ENCODE measurements around the gene RIPOR3.
"Not testable (repeated sequence)": the region's sequence is repeated elsewhere in the genome, so short reads cannot be mapped to it uniquely, and the experiment has no call there.

The RIPOR3 gene

GRCh38 chr20:50680105-50680960, 11.0 kb downstream of the RIPOR3 start:
- DNase-seq (ENCODE audit: insufficient read length, low spot score) (no peak), FAIRE-seq (peak; percentile 60)

DNA sequence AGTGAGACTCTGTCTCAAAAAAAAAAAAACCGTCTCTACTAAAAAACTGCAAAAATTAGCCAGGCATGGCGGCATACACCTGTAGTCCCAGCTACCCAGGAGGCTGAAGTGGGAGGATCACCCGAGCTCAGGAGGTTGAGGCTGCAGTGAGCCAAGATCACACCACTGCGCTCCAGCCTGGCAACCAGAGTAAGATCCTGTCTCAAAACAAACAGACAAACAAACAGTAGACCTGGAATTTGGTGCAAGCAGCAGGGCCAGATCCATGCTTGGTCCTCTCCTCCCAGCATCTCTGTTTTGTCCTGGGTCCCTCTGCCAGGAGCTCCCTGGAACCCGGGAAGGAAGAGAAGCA, 11.6 kb downstream of the RIPOR3 start:
- DNase-seq (ENCODE audit: insufficient read length, low spot score) (no peak), FAIRE-seq (no peak)

DNA sequence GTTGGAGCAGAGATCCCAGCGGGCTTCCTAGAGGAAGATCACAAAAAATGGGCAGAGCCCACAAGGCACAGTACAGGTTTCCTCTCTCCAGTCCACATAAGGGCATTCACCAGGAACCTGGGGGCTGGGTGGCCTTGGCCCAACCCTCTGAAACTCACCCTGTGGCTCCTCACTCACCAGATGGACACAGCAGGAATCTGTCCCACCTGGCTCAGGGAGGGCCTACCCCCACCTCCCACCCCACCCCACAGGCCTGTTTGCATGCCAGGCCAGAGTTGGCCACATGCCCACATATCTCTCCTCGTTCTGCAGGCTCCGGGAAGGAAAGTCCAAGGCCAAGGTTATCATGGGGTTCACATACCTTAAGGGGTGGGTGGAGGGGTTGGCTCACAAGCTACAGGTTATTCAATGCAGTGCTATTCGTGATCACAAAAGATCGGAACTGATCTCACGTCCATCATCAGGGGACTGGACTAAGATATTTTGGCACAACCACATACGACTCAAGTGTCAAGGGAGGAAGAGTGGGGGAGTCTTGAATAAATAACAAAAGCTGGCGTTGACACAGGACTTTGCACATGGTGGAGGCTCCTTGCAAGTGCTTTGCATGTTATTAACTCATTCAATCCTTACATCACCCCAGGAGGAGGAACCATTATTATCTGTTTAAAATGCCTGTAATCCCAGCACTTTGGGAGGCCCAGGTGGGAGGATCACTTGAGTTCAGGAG, 13.0 kb downstream of the RIPOR3 start:
- FAIRE-seq, result peak; percentile 86
- DNase-seq (ENCODE audit: insufficient read length, low spot score), result peak; percentile 62

DNA sequence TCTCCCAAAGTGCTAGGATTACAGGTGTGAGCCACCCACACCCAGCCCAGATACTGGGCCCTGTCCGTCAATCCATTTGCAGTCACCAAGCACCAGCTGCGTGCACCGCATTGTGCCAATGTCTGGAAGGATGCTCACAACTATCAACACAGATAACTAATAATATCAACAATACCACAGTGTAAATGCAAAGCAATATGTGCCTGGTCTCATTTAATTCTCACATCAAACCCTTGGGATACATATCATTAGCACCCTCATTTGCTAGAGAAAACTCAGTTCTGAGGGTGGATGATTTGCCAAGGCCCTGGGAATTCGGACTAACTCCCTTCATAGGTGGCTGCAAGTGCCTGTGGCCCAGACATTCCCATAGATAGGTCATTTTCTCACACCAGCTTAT, 14.5 kb downstream of the RIPOR3 start:
- FAIRE-seq, result peak; percentile 49

DNA sequence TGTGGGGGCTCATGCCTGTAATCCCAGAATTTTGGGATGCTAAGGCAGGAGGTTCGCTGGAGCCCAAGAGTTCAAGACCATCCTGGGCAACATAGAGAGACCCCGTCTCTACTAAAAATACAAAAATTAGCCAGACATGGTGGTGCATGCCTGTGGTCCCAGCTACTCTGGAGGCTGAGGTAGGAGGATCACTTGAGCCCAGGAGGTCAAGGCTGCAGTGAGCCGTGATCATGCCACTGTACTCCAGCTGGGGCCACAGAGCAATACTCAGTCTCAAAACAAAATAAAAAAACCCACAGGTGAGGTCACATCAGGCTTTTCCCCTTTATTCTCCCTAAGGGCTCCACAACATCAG, 15.0 kb downstream of the RIPOR3 start:
- not testable (repeated sequence) for FAIRE-seq; DNase-seq (ENCODE audit: insufficient read length, low spot score)

More for the DNA sequence above, 14.5 kb downstream of the RIPOR3 start:
- no peak for DNase-seq (ENCODE audit: insufficient read length, low spot score)

DNA sequence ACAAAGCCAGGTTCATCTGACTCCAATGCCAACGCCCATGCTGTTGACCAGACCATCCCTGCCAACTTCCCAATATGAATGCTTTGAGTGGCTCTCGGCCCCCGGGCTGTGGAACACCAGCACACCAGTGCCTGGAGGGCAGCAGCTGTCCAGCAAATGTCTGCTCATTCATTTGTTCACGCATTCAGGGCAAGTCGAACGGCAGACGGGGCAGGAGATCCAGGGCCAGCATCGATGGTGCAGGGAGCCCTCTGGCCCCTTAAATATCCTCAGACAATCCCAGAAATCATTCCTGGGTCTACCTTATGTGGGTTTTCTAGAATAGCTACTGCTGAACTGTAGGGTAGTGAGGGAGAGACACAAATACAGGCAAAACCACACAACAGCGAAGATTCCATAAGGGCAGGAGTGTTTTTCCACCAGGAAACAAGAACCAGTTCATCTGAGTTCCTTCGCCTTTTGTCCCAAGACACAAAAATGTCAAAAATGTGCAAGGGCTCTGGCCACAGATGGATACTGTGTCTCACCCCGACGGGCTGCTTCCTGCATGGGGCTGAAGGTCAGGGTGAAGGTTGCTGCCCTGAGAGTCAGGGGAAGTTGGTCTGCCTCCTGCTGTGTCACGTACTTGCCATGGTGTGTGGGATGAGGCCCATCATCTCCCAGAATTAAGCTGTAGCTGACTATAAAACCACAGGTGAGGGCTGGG, 15.5 kb downstream of the RIPOR3 start:
- DNase-seq (ENCODE audit: insufficient read length, low spot score) (peak; percentile 75), FAIRE-seq (peak; percentile 94)

GRCh38 chr20:50674138-50674825, 17.1 kb downstream of the RIPOR3 start:
- peak; percentile 44 for FAIRE-seq
- DNase-seq (ENCODE audit: insufficient read length, low spot score), result no peak

- DNase-seq (ENCODE audit: insufficient read length, low spot score) (no peak), FAIRE-seq (peak; percentile 42)
These were observed 17.7 kb downstream of the RIPOR3 start for GRCh38 chr20:50673466-50674137.

GRCh38 chr20:50673146-50673465, 18.2 kb downstream of the RIPOR3 start:
- FAIRE-seq (peak; percentile 13), DNase-seq (ENCODE audit: insufficient read length, low spot score) (no peak)

GRCh38 chr20:50672400-50673145, 18.8 kb downstream of the RIPOR3 start:
- DNase-seq (ENCODE audit: insufficient read length, low spot score), result no peak
- FAIRE-seq, result peak; percentile 52

DNA sequence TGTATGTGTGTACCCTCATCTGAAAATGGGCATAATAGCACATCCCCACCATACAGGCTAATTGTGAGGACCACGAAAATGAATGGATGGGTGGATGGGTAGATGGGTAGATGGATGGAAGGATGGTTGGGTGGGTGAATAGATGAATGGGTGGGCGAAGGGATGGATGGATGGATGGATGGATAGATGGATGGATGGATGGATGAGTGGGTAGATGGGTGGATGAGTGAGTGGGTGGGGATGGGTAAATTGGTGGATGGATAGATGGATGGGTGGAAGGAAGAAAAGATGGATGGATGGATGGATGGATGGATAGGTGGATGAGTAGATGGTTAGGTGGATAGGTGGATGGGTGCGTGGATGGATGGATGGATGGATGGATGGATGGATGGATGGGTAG, 19.7 kb downstream of the RIPOR3 start:
- DNase-seq (ENCODE audit: insufficient read length, low spot score) (no peak), FAIRE-seq (peak; percentile 42)

- not testable (repeated sequence) for FAIRE-seq; DNase-seq (ENCODE audit: insufficient read length, low spot score)
These were observed 20.3 kb downstream of the RIPOR3 start for GRCh38 chr20:50671010-50671409.

GRCh38 chr20:50670126-50670862, 21.0 kb downstream of the RIPOR3 start:
- no peak for DNase-seq (ENCODE audit: insufficient read length, low spot score)

GRCh38 chr20:50668798-50669197, 22.5 kb downstream of the RIPOR3 start:
- DNase-seq (ENCODE audit: insufficient read length, low spot score) (no peak), FAIRE-seq (peak; percentile 98)

More at GRCh38 chr20:50670126-50670862, 21.0 kb downstream of the RIPOR3 start:
- no peak for FAIRE-seq

DNA sequence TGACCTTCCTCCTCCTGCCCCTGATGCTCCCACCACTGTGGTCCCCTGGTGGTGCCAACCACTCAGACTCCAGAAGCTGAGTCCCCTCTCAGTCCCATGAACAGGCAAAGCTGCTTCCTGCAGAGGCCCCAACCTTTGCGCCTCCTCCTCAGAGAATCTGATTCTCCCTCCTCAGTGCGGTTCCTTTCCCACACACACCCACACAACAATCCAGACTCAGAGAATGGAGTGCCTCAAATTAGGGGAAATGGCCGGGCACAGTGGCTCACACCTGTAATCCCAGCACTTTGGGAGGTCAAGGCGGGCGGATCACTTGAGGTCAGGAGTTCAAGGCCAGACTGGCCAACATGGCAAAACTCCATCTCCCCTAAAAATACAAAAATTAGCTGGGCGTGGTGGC, 23.0 kb downstream of the RIPOR3 start:
- FAIRE-seq (no peak), DNase-seq (ENCODE audit: insufficient read length, low spot score) (no peak)

GRCh38 chr20:50666709-50667298, 24.5 kb downstream of the RIPOR3 start:
- DNase-seq (ENCODE audit: insufficient read length, low spot score) (no peak), FAIRE-seq (no peak)

DNA sequence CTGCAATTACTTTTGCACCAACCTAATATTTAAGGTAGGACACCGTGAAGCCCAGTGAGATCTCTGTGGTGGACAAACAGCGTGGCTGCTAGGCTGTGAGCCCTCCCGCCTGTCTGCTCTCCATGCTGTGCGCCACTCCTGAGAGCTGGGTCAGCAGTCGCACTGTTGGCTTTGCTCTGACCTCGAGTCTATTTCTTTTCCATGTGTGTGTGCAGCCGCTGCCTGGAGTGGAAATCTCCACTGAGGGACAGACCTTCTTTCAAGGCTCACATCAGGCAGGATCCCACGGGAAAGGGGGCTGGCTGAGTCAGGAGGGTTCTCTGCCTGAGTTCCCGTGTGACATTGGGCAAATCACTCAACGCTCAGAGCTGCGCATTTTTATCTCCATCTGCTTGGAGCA, 27.1 kb downstream of the RIPOR3 start:
- DNase-seq (ENCODE audit: insufficient read length, low spot score) (no peak), FAIRE-seq (no peak)

- FAIRE-seq, result peak; percentile 80
- no peak for DNase-seq (ENCODE audit: insufficient read length, low spot score)
These were observed 28.1 kb downstream of the RIPOR3 start for GRCh38 chr20:50663095-50663821.
